DOHH2 (cell line): ENCODE results near the gene KRT6C.

Experiments used
- H3F3A ChIP-seq: fragments of 200-600 bp; sonication (generic), shearing (Covaris generic); 2 replicates; pipeline ENCODE4 v1.6.0; 2016; ENCODE audit warnings: antibody characterized with exemption, mild to moderate bottlenecking; ENCODE audit not compliant: control insufficient read depth, insufficient read depth
- H3K27ac ChIP-seq: fragments of 200-600 bp; sonication (generic); 2 replicates; pipeline ENCODE4 v1.5.1; 2014; ENCODE audit warnings: low read depth, mild to moderate bottlenecking, low read length, moderate library complexity
- H3K27me3 ChIP-seq: fragments of 200-600 bp; sonication (generic); 2 replicates; pipeline ENCODE4 v1.6.1; 2014; ENCODE audit warnings: mild to moderate bottlenecking, low read length, mixed read lengths; ENCODE audit not compliant: control insufficient read depth
- H3K36me3 ChIP-seq: fragments of 200-600 bp; sonication (generic); 2 replicates; pipeline ENCODE4 v1.6.1; 2014; ENCODE audit warnings: mild to moderate bottlenecking, low read length, moderate library complexity, mixed read lengths; ENCODE audit not compliant: control insufficient read depth
- H3K4me1 ChIP-seq: fragments of 200-600 bp; sonication (generic); 2 replicates; pipeline ENCODE4 v1.6.1; 2014; ENCODE audit warnings: mild to moderate bottlenecking, low read length, mixed read lengths; ENCODE audit not compliant: control insufficient read depth
- H3K4me2 ChIP-seq: fragments of 200-600 bp; sonication (generic); 2 replicates; pipeline ENCODE4 v1.6.0; 2014; ENCODE audit warnings: mild to moderate bottlenecking, low read length, moderate library complexity
- H3K4me3 ChIP-seq: fragments of 200-600 bp; sonication (generic); 2 replicates; pipeline ENCODE4 v1.5.1; 2014; ENCODE audit warnings: mild to moderate bottlenecking, low read length, mixed read lengths
- H3K79me2 ChIP-seq: fragments of 200-600 bp; sonication (generic); 2 replicates; pipeline ENCODE4 v1.6.1; 2014; ENCODE audit warnings: mild to moderate bottlenecking, low read length, mixed read lengths; ENCODE audit not compliant: control insufficient read depth
- H3K9me2 ChIP-seq: fragments of 200-600 bp; sonication (generic); replicated peaks from 2 replicates; pipeline ENCODE4 v1.6.1; 2014; ENCODE audit warnings: mild to moderate bottlenecking, low read length, mixed read lengths; ENCODE audit not compliant: control insufficient read depth
- H3K9me3 ChIP-seq: fragments of 200-600 bp; sonication (generic); 2 replicates; pipeline ENCODE4 v1.6.1; 2014; ENCODE audit warnings: antibody characterized with exemption, low read length, mixed read lengths; ENCODE audit not compliant: control insufficient read depth, insufficient read depth
- H4K20me1 ChIP-seq: fragments of 200-600 bp; sonication (generic); 2 replicates; pipeline ENCODE4 v1.6.0; 2014; ENCODE audit warnings: low read depth, mild to moderate bottlenecking, antibody characterized with exemption, low read length, moderate library complexity; ENCODE audit not compliant: control insufficient read depth, insufficient read depth
- CTCF ChIP-seq: fragments of 200-600 bp; sonication (generic); IDR thresholded peaks from one replicate; pipeline ENCODE4 v1.5.1; 2014; ENCODE audit warnings: antibody characterized with exemption, mild to moderate bottlenecking, low read depth, low read length; ENCODE audit not compliant: poor library complexity, severe bottlenecking
- EZH2phosphoT487 ChIP-seq: fragments of 200-600 bp; sonication (generic); IDR thresholded peaks from 2 replicates; pipeline ENCODE4 v1.6.1; 2017; ENCODE audit warnings: borderline replicate concordance, mild to moderate bottlenecking, antibody characterized with exemption, low read length, moderate library complexity, mixed read lengths

KRT6C gene

DNA sequence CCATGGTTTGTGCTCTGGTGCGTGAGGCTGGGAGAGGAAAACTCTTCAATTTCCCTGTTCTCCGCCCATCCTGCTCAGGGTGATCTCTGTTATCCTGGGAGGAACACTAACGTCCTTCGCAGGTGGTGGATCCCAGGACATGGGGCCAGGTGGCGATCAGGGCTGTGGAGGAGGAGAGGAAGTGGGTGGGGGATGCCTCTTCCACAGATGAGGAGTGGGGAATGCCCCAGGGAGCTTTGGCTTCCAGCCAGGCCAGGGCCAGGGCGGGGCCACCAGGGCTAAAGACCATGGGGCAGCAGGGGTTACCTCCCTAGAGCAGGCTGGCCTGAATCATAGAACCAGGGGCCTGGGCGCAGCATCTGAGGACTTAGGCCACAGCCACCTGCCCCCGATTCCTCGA, 36.1 kb downstream of the KRT6C start:
- TF ChIP-seq EZH2phosphoT487 (no peak), CTCF (no peak)
- no peaks in the 10 kb centered on the region; the same call in 1 of the 2 replicates for H4K20me1 ChIP-seq
- H3K27me3 ChIP-seq, result no peaks in the 10 kb centered on the region
- no peaks in the 10 kb centered on the region for H3K9me2 ChIP-seq
- no peaks in the 10 kb centered on the region for H3K4me1 ChIP-seq
- no peak overlapping the region for H3K4me2 ChIP-seq
- H3K4me3 ChIP-seq, result no peak overlapping the region
- H3K9me3 ChIP-seq, result no peaks in the 10 kb centered on the region
- H3K27ac ChIP-seq, result no peak overlapping the region
- H3K36me3 ChIP-seq, result no peaks in the 10 kb centered on the region
- H3F3A ChIP-seq, result no peaks in the 10 kb centered on the region
- no peaks in the 10 kb centered on the region for H3K79me2 ChIP-seq

- Histone ChIP-seq H3K9me3 (no peaks in the 10 kb centered on the region), H3K27ac (no peak overlapping the region), H3F3A (no peaks in the 10 kb centered on the region), H3K79me2 (no peaks in the 10 kb centered on the region), H3K27me3 (no peaks in the 10 kb centered on the region), H3K36me3 (no peaks in the 10 kb centered on the region), H3K4me3 (no peak overlapping the region), H3K4me2 (no peak overlapping the region), H4K20me1 (no peaks in the 10 kb centered on the region; the same call in 1 of the 2 replicates), H3K9me2 (no peaks in the 10 kb centered on the region), H3K4me1 (no peaks in the 10 kb centered on the region)
- no peak for TF ChIP-seq CTCF
- no peak for TF ChIP-seq EZH2phosphoT487
Observed at GRCh38 chr12:52436828-52437474, 36.7 kb downstream of the KRT6C start.

GRCh38 chr12:52436000-52436827, 37.4 kb downstream of the KRT6C start:
- no peaks in the 10 kb centered on the region for H3K27me3 ChIP-seq
- no peak for TF ChIP-seq EZH2phosphoT487
- no peak for TF ChIP-seq CTCF
- no peaks in the 10 kb centered on the region for H3K36me3 ChIP-seq
- no peaks in the 10 kb centered on the region for H3K79me2 ChIP-seq
- no peaks in the 10 kb centered on the region for H3K9me3 ChIP-seq
- no peak overlapping the region for H3K4me2 ChIP-seq
- H4K20me1 ChIP-seq, result no peaks in the 10 kb centered on the region; the same call in 1 of the 2 replicates
- no peaks in the 10 kb centered on the region for H3K9me2 ChIP-seq
- H3K4me3 ChIP-seq, result no peak overlapping the region
- no peak overlapping the region for H3K27ac ChIP-seq
- H3K4me1 ChIP-seq, result no peaks in the 10 kb centered on the region
- H3F3A ChIP-seq, result no peaks in the 10 kb centered on the region
